WTC11 (cell line): ENCODE data around the gene CNTNAP2. TPM values are rescaled to one million over a fixed set of nuclear protein-coding genes. Genes with fewer than 3 reads are reported as not detected.

Source experiments
- ATAC-seq: fragments of 200-7000 bp; cut with Tn5 transposase; 2 replicates; pipeline ENCODE4 v1.10.0; 2021; ENCODE audit warnings: mild to moderate bottlenecking, moderate library complexity
- CTCF ChIA-PET: fragments of 300-600 bp; sonication (Branson Sonifier 250); formaldehyde crosslinking; loops from one replicate; lab custom pipeline; 2021; ENCODE audit warnings: antibody characterized with exemption; lab: Charles Lee
- POLR2A ChIA-PET: fragments of 350-600 bp; sonication (Branson Sonifier 250); formaldehyde crosslinking; loops from one replicate; lab custom pipeline; 2021; ENCODE audit warnings: antibody characterized with exemption; lab: Charles Lee
- DNase-seq: peaks from one replicate; pipeline ENCODE4 v3.0.0; 2021; ENCODE audit warnings: low spot score
- H3K27ac Mint-ChIP-seq: 2 replicates; pipeline ENCODE4 v1.8.0; 2021; ENCODE audit warnings: mixed read lengths
- H3K27me3 Mint-ChIP-seq: 2 replicates; pipeline ENCODE4 v1.8.0; 2021; ENCODE audit warnings: low read depth, mild to moderate bottlenecking, moderate library complexity, mixed read lengths
- H3K36me3 Mint-ChIP-seq: 2 replicates; pipeline ENCODE4 v1.8.0; 2021; ENCODE audit warnings: mixed read lengths
- H3K4me1 Mint-ChIP-seq: 2 replicates; pipeline ENCODE4 v1.8.0; 2022; ENCODE audit warnings: mixed read lengths
- H3K4me3 Mint-ChIP-seq: 2 replicates; pipeline ENCODE4 v1.8.0; 2021; ENCODE audit warnings: mild to moderate bottlenecking, moderate library complexity, mixed read lengths
- H3K9me3 Mint-ChIP-seq: 2 replicates; pipeline ENCODE4 v1.8.0; 2021; ENCODE audit warnings: mixed read lengths
- CTCF ChIP-seq: fragments of 200-600 bp; IDR thresholded peaks from 2 replicates; pipeline ENCODE4 v1.8.0; 2022; ENCODE audit warnings: antibody characterized with exemption
- ELF4 ChIP-seq: sonication (generic); formaldehyde crosslinking; IDR thresholded peaks from 2 replicates; pipeline ENCODE4 v1.8.1; 2022; ENCODE audit warnings: low read depth, mild to moderate bottlenecking, moderate library complexity, missing genetic modification reagents
- ESRRA ChIP-seq: sonication (generic); formaldehyde crosslinking; IDR thresholded peaks from 2 replicates; pipeline ENCODE4 v1.8.1; 2022; ENCODE audit warnings: mild to moderate bottlenecking, missing genetic modification reagents, borderline replicate concordance
- FOXP4 ChIP-seq: sonication (generic); formaldehyde crosslinking; IDR thresholded peaks from 2 replicates; pipeline ENCODE4 v1.8.0; 2022; ENCODE audit warnings: mild to moderate bottlenecking, missing genetic modification reagents
- GRHL2 ChIP-seq: fragments of 250-450 bp; sonication (Bioruptor Pico); IDR thresholded peaks from 2 replicates; pipeline ENCODE4 v1.8.0; 2022; ENCODE audit warnings: mild to moderate bottlenecking, moderate library complexity; ENCODE audit not compliant: insufficient replicate concordance, severe bottlenecking
- MXD4 ChIP-seq: fragments of 250-450 bp; sonication (Bioruptor Pico); IDR thresholded peaks from 2 replicates; pipeline ENCODE4 v1.8.0; 2021; ENCODE audit warnings: mild to moderate bottlenecking, moderate library complexity, borderline replicate concordance
- NR1H2 ChIP-seq: sonication (generic); formaldehyde crosslinking; IDR thresholded peaks from 2 replicates; pipeline ENCODE4 v1.9.0; 2021; ENCODE audit warnings: mild to moderate bottlenecking, moderate library complexity, missing genetic modification reagents
- PRDM15 ChIP-seq: sonication (generic); formaldehyde crosslinking; IDR thresholded peaks from 2 replicates; pipeline ENCODE4 v1.8.0; 2022; ENCODE audit warnings: missing genetic modification reagents
- PREB ChIP-seq: sonication (generic); formaldehyde crosslinking; IDR thresholded peaks from 2 replicates; pipeline ENCODE4 v1.8.1; 2022; ENCODE audit warnings: mild to moderate bottlenecking, missing genetic modification reagents, moderate library complexity, borderline replicate concordance
- RORB ChIP-seq: fragments of 250-450 bp; sonication (Bioruptor Pico); IDR thresholded peaks from 2 replicates; pipeline ENCODE4 v1.9.0; 2021; ENCODE audit warnings: mild to moderate bottlenecking
- SMAD3 ChIP-seq: sonication (generic); formaldehyde crosslinking; IDR thresholded peaks from 2 replicates; pipeline ENCODE4 v1.8.0; 2022; ENCODE audit warnings: missing genetic modification reagents, mild to moderate bottlenecking, borderline replicate concordance
- SOX15 ChIP-seq: fragments of 250-450 bp; sonication (Bioruptor Pico); IDR thresholded peaks from 2 replicates; pipeline ENCODE4 v1.9.0; 2021; ENCODE audit warnings: mild to moderate bottlenecking
- TCF7 ChIP-seq: sonication (generic); formaldehyde crosslinking; IDR thresholded peaks from 2 replicates; pipeline ENCODE4 v1.8.0; 2022; ENCODE audit warnings: mild to moderate bottlenecking, low read depth, missing genetic modification reagents, moderate library complexity
- ZMAT4 ChIP-seq: fragments of 250-450 bp; sonication (Bioruptor Pico); IDR thresholded peaks from 2 replicates; pipeline ENCODE4 v1.9.0; 2021; ENCODE audit warnings: mild to moderate bottlenecking
- ZNF232 ChIP-seq: sonication (generic); formaldehyde crosslinking; IDR thresholded peaks from 2 replicates; pipeline ENCODE4 v1.8.0; 2022; ENCODE audit warnings: mild to moderate bottlenecking, missing genetic modification reagents
- ZNF317 ChIP-seq: sonication (generic); formaldehyde crosslinking; IDR thresholded peaks from 2 replicates; pipeline ENCODE4 v1.8.1; 2023; ENCODE audit warnings: low read depth, mild to moderate bottlenecking, moderate library complexity, missing genetic modification reagents, borderline replicate concordance
- ZNF416 ChIP-seq: fragments of 250-450 bp; sonication (Bioruptor Pico); IDR thresholded peaks from 2 replicates; pipeline ENCODE4 v1.9.0; 2021; ENCODE audit warnings: mild to moderate bottlenecking, inconsistent platforms
- ZNF425 ChIP-seq: fragments of 250-450 bp; sonication (Bioruptor Pico); conservative IDR thresholded peaks from 2 replicates; pipeline ENCODE4 v1.9.0; 2021; ENCODE audit warnings: mild to moderate bottlenecking
- ZSCAN18 ChIP-seq: fragments of 250-450 bp; sonication (Bioruptor Pico); IDR thresholded peaks from 2 replicates; pipeline ENCODE4 v2.1.2; 2022; ENCODE audit warnings: mild to moderate bottlenecking, moderate library complexity
- total RNA-seq: library from RNA; stranded (reverse); gene quantifications from 3 replicates; pipeline ENCODE4 v1.2.3, GENCODE V29; 2021

CNTNAP2 gene
- total RNA-seq, 1 experiment from 2014 or later: 63.8 TPM

- no peaks in the 10 kb centered on the region for H3K9me3 Mint-ChIP-seq
- TF ChIP-seq PREB (CRISPR knock-in tag) (no peak), SMAD3 (CRISPR knock-in tag) (no peak), NR1H2 (CRISPR knock-in tag) (no peak), FOXP4 (CRISPR knock-in tag) (no peak), MXD4 (CRISPR knock-in tag) (no peak), ZNF232 (CRISPR knock-in tag) (no peak), ZNF317 (CRISPR knock-in tag) (no peak), ZMAT4 (CRISPR knock-in tag) (no peak), TCF7 (CRISPR knock-in tag) (no peak)
- TF ChIP-seq, all 79 proteins: peak for 0
- Mint-ChIP-seq H3K27me3 (no peaks in the 10 kb centered on the region), H3K27ac (no peak overlapping the region), H3K4me1 (peaks cover 38% of the 10 kb centered on the region), H3K36me3 (no peaks in the 10 kb centered on the region), H3K4me3 (no peak overlapping the region)
- ATAC-seq: no peak
- no peak for DNase-seq
- CTCF ChIA-PET: interaction anchor here (1.1 kb wide), 1 partner anchor 330 kb away, joined by 3 read pairs; no protein-coding TSS in a partner anchor
- POLR2A ChIA-PET: no interaction called here
Measured at GRCh38 chr7:147912291-147912690, 1795.7 kb downstream of the CNTNAP2 start.

- H3K4me1 Mint-ChIP-seq: peaks cover 38% of the 10 kb centered on the region
- no peaks in the 10 kb centered on the region for H3K27me3 Mint-ChIP-seq
- DNase-seq (no peak), ATAC-seq (no peak)
- H3K36me3 Mint-ChIP-seq: no peaks in the 10 kb centered on the region
- H3K4me3 Mint-ChIP-seq: no peak overlapping the region
- no peak overlapping the region for H3K27ac Mint-ChIP-seq
- H3K9me3 Mint-ChIP-seq: no peaks in the 10 kb centered on the region
- CTCF ChIA-PET: interaction anchor here (0.7 to 1.1 kb wide), 2 partner anchors 329 to 366 kb away, joined by 3 read pairs; no protein-coding TSS in a partner anchor
- POLR2A ChIA-PET: no interaction called here
- no peak for TF ChIP-seq ZNF425
- no peak for TF ChIP-seq GRHL2
- no peak for TF ChIP-seq ZNF416 (CRISPR knock-in tag)
- no peak for TF ChIP-seq PRDM15 (CRISPR knock-in tag)
- no peak for TF ChIP-seq ZNF317 (CRISPR knock-in tag)
- TF ChIP-seq ZMAT4 (CRISPR knock-in tag): no peak
- TF ChIP-seq RORB (CRISPR knock-in tag): no peak
- no peak for TF ChIP-seq CTCF
- no peak for TF ChIP-seq ESRRA
- no peak for TF ChIP-seq ZSCAN18 (CRISPR knock-in tag)
- TF ChIP-seq ELF4 (CRISPR knock-in tag): no peak
- no peak for TF ChIP-seq SOX15 (CRISPR knock-in tag)
Measured at GRCh38 chr7:147912946-147913638, 1796.5 kb downstream of the CNTNAP2 start.
